ENCODE measurements around the gene WDR86.

The WDR86 gene

DNA sequence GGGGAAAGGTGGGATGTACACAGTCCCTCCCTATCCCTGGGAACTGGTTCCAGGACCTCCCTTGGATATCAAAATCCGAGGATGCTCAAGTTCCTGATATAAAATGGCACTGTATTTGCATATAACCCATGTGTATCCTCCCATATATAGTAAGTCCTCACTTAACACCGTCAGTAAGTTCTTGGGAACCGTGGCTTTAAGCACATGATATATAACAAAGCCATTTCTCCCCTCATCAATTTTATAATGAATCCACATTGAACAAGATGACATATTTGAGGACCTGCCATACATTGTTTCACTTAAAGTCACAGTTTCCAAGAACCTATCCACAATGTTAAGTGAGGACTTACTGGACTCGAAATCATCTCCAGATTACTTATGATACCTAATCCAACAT is 24.7 kb upstream of the WDR86 start:
- no peaks in the 10 kb centered on the region for H3K9me3 ChIP-seq (ENCODE audit: control insufficient read depth in 5 of 5, low read length in 5 of 5)
- no peak overlapping the region for H3K4me3 ChIP-seq (ENCODE audit: low read depth in 1 of 5, low read length in 5 of 5)
- peaks cover 0 to 17% (median 9%) of the 10 kb centered on the region in 5 donors for H3K4me1 ChIP-seq (ENCODE audit: control insufficient read depth in 5 of 5, insufficient read depth in 5 of 5, low read length in 5 of 5)
- H3K36me3 ChIP-seq (ENCODE audit: control insufficient read depth in 5 of 5, insufficient read depth in 5 of 5, low read length in 5 of 5) = no peaks in the 10 kb centered on the region
- H3K27ac ChIP-seq (ENCODE audit: low read depth, low read length) = no peak overlapping the region
- H3K9ac ChIP-seq (ENCODE audit: low read length in 5 of 5) = no peak overlapping the region
- peaks cover 0 to 2% (median 0%) of the 10 kb centered on the region in 5 donors for H3K27me3 ChIP-seq (ENCODE audit: control insufficient read depth in 5 of 5, insufficient read depth in 4 of 5, low read length in 5 of 5)

DNA sequence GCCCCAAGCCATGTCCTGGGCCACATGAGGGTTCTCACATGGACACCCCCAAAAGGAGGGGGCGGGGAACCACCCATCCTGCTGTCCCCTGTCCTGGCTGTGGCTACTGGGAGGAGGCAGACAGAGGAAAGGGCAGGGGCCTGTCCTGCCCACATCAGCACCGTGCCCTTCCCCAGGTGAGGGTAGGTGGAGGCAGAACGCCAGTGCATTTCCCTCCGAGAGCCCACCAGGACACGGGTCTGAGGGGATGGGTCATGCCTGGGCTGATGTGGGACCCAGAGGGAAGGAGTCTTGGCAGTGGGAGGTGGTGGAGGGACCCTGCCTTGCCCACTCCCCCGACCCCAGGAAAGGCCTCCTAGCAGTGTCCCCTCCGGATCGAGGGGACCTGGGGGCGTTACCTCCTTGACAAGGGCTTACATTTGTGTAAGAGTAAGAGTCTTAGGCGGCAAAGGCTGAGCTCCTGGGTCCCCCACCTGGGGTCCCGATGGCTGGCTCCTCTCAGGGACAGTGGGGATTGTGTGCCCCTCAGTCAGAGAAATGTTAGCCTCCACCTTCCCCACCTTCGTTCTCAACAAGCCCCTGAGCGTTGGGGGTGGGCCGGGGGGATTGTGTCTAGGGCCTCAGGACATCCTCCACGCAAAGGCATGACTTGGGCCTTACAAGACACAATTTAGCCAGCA is 24.0 kb upstream of the WDR86 start:
- Histone ChIP-seq H3K27ac (ENCODE audit: low read depth, low read length) (no peak overlapping the region), H3K36me3 (ENCODE audit: control insufficient read depth in 5 of 5, insufficient read depth in 5 of 5, low read length in 5 of 5) (no peaks in the 10 kb centered on the region), H3K9ac (ENCODE audit: low read length in 5 of 5) (no peak overlapping the region), H3K4me1 (ENCODE audit: control insufficient read depth in 5 of 5, insufficient read depth in 5 of 5, low read length in 5 of 5) (peaks cover 3 to 22% (median 14%) of the 10 kb centered on the region in 5 donors), H3K4me3 (ENCODE audit: low read depth in 1 of 5, low read length in 5 of 5) (no peak overlapping the region), H3K9me3 (ENCODE audit: control insufficient read depth in 5 of 5, low read length in 5 of 5) (no peaks in the 10 kb centered on the region), H3K27me3 (ENCODE audit: control insufficient read depth in 5 of 5, insufficient read depth in 4 of 5, low read length in 5 of 5) (no peaks in the 10 kb centered on the region)

DNA sequence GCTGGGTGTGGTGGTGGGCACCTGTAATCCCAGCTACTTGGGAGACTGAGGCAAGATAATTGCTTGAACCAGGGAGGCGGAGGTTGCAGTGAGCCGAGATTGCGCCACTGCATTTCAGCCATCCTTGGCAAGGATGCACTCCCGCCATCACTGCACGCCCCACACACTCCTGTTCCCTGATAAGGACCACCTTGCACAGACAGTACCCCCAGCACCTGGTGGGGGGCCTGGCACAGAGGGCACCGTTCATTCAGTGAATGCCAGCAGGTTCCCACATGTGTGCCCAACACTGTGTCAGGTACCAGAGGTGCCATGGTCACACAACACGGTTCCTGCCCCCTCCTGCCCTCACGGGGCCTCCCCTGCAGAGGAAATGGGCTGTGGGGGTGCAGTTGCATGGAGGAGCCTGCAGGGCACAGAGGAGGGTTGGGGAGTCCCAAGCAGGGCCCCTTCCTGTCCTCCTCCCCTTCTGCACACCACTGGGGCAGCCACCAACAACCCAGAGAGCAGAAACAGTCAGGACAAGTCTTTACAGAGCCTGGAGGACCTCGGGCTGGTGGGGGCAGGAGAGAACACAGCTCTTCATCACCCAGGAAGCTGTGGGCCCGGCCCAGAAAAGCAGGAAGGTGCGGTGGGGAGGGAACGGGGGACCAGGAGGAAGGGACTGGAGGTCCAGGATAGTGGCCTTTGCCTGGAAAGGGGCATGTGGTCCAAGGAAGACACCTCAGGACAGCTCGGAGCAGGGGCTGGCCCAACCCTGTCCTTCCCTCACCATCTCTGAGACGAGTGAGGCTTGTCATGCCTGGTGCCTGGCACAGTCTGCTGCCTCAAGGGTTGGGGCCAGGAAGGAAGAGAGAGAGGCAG is 23.1 kb upstream of the WDR86 start:
- Histone ChIP-seq H3K4me1 (ENCODE audit: control insufficient read depth in 5 of 5, insufficient read depth in 5 of 5, low read length in 5 of 5) (peaks cover 4 to 32% (median 23%) of the 10 kb centered on the region in 5 donors), H3K27ac (ENCODE audit: low read depth, low read length) (no peak overlapping the region), H3K36me3 (ENCODE audit: control insufficient read depth in 5 of 5, insufficient read depth in 5 of 5, low read length in 5 of 5) (no peaks in the 10 kb centered on the region), H3K27me3 (ENCODE audit: control insufficient read depth in 5 of 5, insufficient read depth in 4 of 5, low read length in 5 of 5) (no peaks in the 10 kb centered on the region), H3K4me3 (ENCODE audit: low read depth in 1 of 5, low read length in 5 of 5) (no peak overlapping the region), H3K9me3 (ENCODE audit: control insufficient read depth in 5 of 5, low read length in 5 of 5) (no peaks in the 10 kb centered on the region), H3K9ac (ENCODE audit: low read length in 5 of 5) (no peak overlapping the region)

DNA sequence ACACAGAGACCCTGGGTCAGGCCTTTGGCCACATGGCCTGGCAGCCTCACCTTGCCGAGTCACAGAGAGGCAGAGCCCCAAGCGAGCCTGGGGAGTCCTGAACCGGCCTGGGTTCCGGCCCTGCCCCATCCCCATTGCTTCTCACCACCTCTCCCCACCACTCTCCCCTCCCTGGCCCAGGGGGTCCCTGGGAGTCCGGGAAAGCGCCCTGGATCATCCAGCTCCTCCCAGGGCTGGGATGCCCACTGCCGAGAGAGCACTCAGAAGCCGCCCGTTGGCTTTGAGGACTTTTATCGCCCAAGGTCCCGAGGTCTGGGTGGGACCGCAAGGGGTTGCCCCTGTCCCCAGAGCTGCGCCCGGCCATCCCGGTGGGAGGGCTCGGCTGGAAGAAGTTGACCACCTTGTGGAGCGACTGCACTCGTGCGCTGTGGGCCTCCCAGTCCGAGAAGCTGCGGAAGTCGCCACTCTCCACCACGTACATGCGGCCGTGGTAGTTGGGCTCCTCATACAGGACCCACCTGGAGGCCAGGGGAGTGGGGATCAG is 22.0 kb upstream of the WDR86 start:
- Histone ChIP-seq H3K4me1 (ENCODE audit: control insufficient read depth in 5 of 5, insufficient read depth in 5 of 5, low read length in 5 of 5) (peaks cover 4 to 43% (median 34%) of the 10 kb centered on the region in 5 donors), H3K36me3 (ENCODE audit: control insufficient read depth in 5 of 5, insufficient read depth in 5 of 5, low read length in 5 of 5) (no peaks in the 10 kb centered on the region), H3K9me3 (ENCODE audit: control insufficient read depth in 5 of 5, low read length in 5 of 5) (no peaks in the 10 kb centered on the region), H3K4me3 (ENCODE audit: low read depth in 1 of 5, low read length in 5 of 5) (no peak overlapping the region), H3K9ac (ENCODE audit: low read length in 5 of 5) (no peak overlapping the region), H3K27me3 (ENCODE audit: control insufficient read depth in 5 of 5, insufficient read depth in 4 of 5, low read length in 5 of 5) (no peaks in the 10 kb centered on the region), H3K27ac (ENCODE audit: low read depth, low read length) (no peak overlapping the region)

DNA sequence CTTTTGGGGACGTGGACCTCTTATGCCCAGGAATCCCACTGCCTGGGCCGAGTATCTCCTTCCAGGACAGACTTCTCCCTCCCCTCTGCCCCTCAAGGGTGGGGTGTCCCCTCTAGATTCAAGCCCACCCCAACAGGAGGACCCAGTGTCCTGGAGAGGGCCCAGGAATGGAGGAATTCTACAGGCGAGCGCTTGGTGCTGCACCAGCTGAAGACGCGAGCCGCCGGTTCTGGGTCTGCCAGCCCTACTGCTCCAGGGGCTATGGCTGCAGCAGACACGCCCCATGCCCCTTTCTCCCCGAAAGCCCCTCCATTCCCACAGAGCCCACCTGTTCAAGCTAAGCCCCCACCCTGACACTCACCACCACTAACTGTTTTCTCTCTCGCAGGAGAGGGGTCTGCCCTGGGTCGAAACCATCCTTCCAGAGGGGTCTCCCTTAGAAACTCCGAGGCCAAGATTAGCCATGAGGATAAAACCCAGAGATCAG is 21.5 kb upstream of the WDR86 start:
- Histone ChIP-seq H3K27me3 (ENCODE audit: control insufficient read depth in 5 of 5, insufficient read depth in 4 of 5, low read length in 5 of 5) (no peaks in the 10 kb centered on the region), H3K4me1 (ENCODE audit: control insufficient read depth in 5 of 5, insufficient read depth in 5 of 5, low read length in 5 of 5) (peaks cover 8 to 46% (median 37%) of the 10 kb centered on the region in 5 donors), H3K4me3 (ENCODE audit: low read depth in 1 of 5, low read length in 5 of 5) (no peak overlapping the region), H3K9ac (ENCODE audit: low read length in 5 of 5) (no peak overlapping the region), H3K36me3 (ENCODE audit: control insufficient read depth in 5 of 5, insufficient read depth in 5 of 5, low read length in 5 of 5) (no peaks in the 10 kb centered on the region), H3K27ac (ENCODE audit: low read depth, low read length) (no peak overlapping the region), H3K9me3 (ENCODE audit: control insufficient read depth in 5 of 5, low read length in 5 of 5) (no peaks in the 10 kb centered on the region)

DNA sequence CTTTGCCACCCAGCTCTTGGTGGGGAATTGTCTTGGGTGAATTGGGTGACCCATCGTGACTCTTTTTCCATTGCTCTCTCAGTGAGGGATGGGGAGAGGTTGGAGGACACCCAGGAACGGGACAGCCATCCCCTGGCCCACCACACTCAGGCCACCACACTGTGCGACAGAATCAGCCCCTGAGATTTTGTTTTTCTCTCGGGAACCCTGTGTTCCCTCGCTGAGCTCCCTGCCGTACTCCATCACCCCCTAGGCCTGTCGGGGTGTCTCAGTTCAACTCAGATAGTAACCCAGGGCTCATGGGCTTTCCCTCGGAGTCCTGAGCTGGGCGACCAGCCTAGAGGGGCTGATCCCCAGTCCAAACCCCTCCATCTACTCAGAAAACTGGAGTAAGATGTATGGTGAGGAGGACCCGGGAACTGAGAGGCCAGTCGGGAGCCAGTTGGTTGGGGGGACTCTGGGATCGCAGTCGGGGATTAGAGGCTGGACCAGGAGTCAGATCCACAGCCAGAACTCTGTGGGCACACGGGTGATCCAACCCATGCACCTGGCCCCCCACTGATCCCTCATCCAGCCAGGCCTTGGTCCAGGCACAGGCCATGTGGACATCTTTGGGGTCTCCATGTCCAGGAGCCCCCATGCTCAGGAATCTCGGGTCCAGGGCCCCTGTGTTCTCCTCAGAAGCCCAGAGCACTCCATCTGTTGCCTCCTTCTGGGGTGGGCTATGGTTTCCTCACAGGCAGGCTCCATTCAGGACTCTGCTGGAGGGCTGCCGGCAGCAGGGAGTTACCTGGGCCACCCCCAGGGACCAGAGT is 20.8 kb upstream of the WDR86 start:
- Histone ChIP-seq H3K4me1 (ENCODE audit: control insufficient read depth in 5 of 5, insufficient read depth in 5 of 5, low read length in 5 of 5) (peaks cover 8 to 47% (median 44%) of the 10 kb centered on the region in 5 donors), H3K27me3 (ENCODE audit: control insufficient read depth in 5 of 5, insufficient read depth in 4 of 5, low read length in 5 of 5) (no peaks in the 10 kb centered on the region), H3K27ac (ENCODE audit: low read depth, low read length) (no peak overlapping the region), H3K4me3 (ENCODE audit: low read depth in 1 of 5, low read length in 5 of 5) (no peak overlapping the region), H3K9ac (ENCODE audit: low read length in 5 of 5) (peak overlapping the region in 1 of 5 donors; percentile 14), H3K36me3 (ENCODE audit: control insufficient read depth in 5 of 5, insufficient read depth in 5 of 5, low read length in 5 of 5) (no peaks in the 10 kb centered on the region), H3K9me3 (ENCODE audit: control insufficient read depth in 5 of 5, low read length in 5 of 5) (no peaks in the 10 kb centered on the region)

DNA sequence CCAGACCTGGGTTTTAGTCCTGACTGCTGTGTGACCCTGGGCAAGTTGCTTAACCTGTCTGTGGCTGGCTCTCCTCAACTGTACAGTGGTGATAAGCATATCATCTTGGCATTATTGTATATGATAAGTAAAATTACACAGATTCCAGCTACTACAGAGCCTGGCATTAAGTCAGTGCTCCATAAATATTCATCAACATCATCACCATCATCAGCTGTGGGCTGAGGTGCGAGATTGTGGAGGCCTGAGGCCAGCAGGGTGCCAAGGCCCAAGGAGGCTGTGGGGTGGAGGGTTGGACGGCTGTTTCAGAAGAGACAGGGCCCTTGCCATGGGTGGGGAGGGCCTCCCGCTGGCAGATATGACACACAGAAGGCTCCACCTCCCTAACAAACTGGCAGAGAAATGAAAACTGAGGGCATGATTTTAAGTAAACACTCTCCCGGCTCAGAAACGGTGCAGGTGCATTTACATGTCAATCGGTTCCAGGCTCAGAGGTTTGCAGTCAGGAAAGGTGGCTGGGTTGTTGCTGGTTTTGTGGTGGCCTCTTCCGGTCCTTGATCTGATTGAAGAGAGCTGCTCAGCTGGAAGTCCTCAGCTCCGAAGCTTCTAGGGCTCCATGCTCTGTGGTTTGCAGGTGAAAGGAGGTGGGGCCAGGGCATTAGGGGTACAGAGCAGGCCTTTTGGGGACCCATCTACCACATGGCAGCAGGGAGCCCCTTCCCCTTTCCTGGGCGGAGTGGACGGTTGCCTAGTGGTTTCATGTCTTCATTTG is 19.9 kb upstream of the WDR86 start:
- no peaks in the 10 kb centered on the region for H3K27me3 ChIP-seq (ENCODE audit: control insufficient read depth in 5 of 5, insufficient read depth in 4 of 5, low read length in 5 of 5)
- peaks cover 8 to 53% (median 50%) of the 10 kb centered on the region in 5 donors for H3K4me1 ChIP-seq (ENCODE audit: control insufficient read depth in 5 of 5, insufficient read depth in 5 of 5, low read length in 5 of 5)
- no peak overlapping the region for H3K4me3 ChIP-seq (ENCODE audit: low read depth in 1 of 5, low read length in 5 of 5)
- no peaks in the 10 kb centered on the region for H3K36me3 ChIP-seq (ENCODE audit: control insufficient read depth in 5 of 5, insufficient read depth in 5 of 5, low read length in 5 of 5)
- H3K9ac ChIP-seq (ENCODE audit: low read length in 5 of 5) = peak overlapping the region in 2 of 5 donors; percentile 12 to 14
- peak overlapping the region; percentile 69 for H3K27ac ChIP-seq (ENCODE audit: low read depth, low read length)
- no peaks in the 10 kb centered on the region for H3K9me3 ChIP-seq (ENCODE audit: control insufficient read depth in 5 of 5, low read length in 5 of 5)

DNA sequence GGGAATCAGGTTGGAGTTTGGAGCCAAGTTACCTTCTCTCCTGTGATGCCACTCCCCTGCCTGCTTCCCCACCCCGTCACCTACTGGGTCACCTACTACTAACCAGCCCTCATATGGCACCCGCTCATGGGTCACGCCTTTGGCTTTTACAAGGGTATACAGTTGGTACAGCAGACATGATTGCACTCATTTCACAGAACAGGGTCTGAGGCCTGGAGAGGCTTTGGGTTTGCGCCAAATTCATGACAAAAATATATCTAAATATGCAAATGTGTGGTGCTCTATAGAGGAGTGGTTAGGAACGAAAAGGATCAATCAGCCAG is 19.4 kb upstream of the WDR86 start:
- Histone ChIP-seq H3K9ac (ENCODE audit: low read length in 5 of 5) (peak overlapping the region in 1 of 5 donors; percentile 58), H3K4me3 (ENCODE audit: low read depth in 1 of 5, low read length in 5 of 5) (no peak overlapping the region), H3K27me3 (ENCODE audit: control insufficient read depth in 5 of 5, insufficient read depth in 4 of 5, low read length in 5 of 5) (no peaks in the 10 kb centered on the region), H3K36me3 (ENCODE audit: control insufficient read depth in 5 of 5, insufficient read depth in 5 of 5, low read length in 5 of 5) (no peaks in the 10 kb centered on the region), H3K27ac (ENCODE audit: low read depth, low read length) (peak overlapping the region; percentile 69), H3K9me3 (ENCODE audit: control insufficient read depth in 5 of 5, low read length in 5 of 5) (no peaks in the 10 kb centered on the region), H3K4me1 (ENCODE audit: control insufficient read depth in 5 of 5, insufficient read depth in 5 of 5, low read length in 5 of 5) (peaks cover 8 to 58% (median 56%) of the 10 kb centered on the region in 5 donors)
